ENCODE results near the gene CRK. TPM values are rescaled to one million over a fixed set of nuclear protein-coding genes. Genes with fewer than 3 reads are reported as not detected.
A peak's percentile ranks its signal among the peaks of the same experiment; 100 is the strongest.
"Not testable (repeated sequence)": the region's sequence is repeated elsewhere in the genome, so short reads cannot be mapped to it uniquely, and the experiment has no call there.

The CRK gene
- total and polyA plus RNA-seq, 10 of the 15 experiments (the other 5 are each of a cell fraction or from before 2014, with no cell fraction given), result 11.1 to 23.8 (median 20.5) TPM

DNA sequence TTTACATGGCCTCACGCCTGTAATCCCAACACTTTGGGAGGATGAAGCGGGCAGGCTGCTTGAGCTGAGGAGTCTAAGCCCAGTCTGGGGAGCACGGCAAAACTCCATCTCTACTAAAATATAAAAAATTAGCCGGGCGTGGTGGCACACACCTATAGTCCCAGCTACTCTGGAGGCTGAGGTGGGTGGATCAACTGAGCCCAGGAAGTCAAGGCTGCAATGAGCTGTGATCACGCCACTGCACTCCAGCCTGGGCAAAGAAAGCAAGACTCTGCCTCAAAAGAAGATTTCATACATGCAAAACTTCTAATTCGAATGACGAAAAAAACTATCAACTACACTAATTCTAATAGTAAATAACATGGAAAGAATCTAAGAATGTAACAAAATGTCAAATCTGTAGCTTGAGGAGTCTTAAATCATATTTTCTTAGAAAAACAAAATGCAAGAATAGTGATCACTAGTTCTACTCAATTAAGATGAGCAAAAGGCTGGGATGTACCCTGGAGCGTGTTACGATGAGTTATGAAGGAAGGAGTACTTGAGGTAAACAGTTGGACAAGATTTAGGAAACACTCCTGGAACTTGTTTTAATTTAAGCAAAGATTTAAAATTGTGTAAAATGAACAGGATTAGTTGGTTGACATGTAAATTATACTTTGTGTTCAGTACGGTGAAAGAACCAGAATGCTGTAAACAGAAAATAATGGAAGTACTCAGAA lies 76.7 kb downstream of the CRK start:
- in situ Hi-C loops (cut with MboI), result no loop called here

DNA sequence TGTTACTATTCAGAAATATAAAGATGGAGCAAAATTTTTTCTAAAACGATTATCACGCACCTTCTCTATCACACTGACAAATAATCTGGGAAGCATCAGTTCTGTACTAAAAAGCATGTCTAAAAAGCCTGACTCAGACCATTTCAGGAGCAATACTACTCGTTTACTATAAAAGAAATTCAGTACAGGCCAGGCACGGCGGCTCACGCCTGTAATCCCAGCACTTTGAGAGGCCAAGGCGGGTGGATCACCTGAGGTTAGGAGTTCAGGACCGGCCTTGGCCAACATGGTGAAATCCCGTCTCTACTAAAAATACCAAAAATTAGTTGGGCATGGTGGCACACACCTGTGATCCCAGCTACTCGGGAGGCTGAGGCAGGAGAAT lies 77.6 kb downstream of the CRK start:
- H3K9me3 ChIP-seq (replicated peaks; ENCODE audit: control insufficient read depth, insufficient read depth, low read length); H3K27me3 ChIP-seq (replicated peaks in 1 of 2; ENCODE audit: control insufficient read depth in 2 of 2, insufficient read depth in 2 of 2, low read length in 1 of 2); DNase-seq (ENCODE audit: low read depth, low spot score); ATAC-seq; H3K9ac ChIP-seq (ENCODE audit: control insufficient read depth, insufficient read depth, low read length); intact Hi-C loops (cut with micrococcal nuclease; ENCODE audit: unreplicated experiment); BruUV-seq (replicated peaks); H3K4me2 ChIP-seq (ENCODE audit: control insufficient read depth, insufficient read depth); H2AFZ ChIP-seq (ENCODE audit: control insufficient read depth, low read depth, low read length); in situ Hi-C loops (cut with MboI); FAIRE-seq; H3K27ac ChIP-seq (ENCODE audit: control insufficient read depth, insufficient read depth); H3K4me3 ChIP-seq: not testable (repeated sequence)
- Histone ChIP-seq H4K20me1 (ENCODE audit: control insufficient read depth, insufficient read depth) (peaks cover 28% of the 10 kb centered on the region), H3K36me3 (ENCODE audit: control insufficient read depth in 2 of 2, insufficient read depth in 2 of 2, low read length in 1 of 2) (peaks cover 5 to 21% of the 10 kb centered on the region in 2 experiments), H3K79me2 (ENCODE audit: control insufficient read depth, insufficient read depth, low read length) (peaks cover 97% of the 10 kb centered on the region), H3K4me1 (ENCODE audit: control insufficient read depth, insufficient read depth, low read length) (peaks cover 75% of the 10 kb centered on the region)
- SMC1A ChIA-PET (ENCODE audit: uncharacterized antibody, unreplicated experiment), result interaction anchor here (0.5 to 6.7 kb wide), 4 partner anchors 11 to 75 kb away, joined by 3 to 61 read pairs (median 3); no protein-coding TSS in a partner anchor
- CTCF ChIA-PET, result interaction anchor here (0.6 to 2.9 kb wide), 3 partner anchors 11 to 131 kb away, joined by 4 to 32 read pairs (median 4); no protein-coding TSS in a partner anchor
- RAD21 ChIA-PET (ENCODE audit: unreplicated experiment), result interaction anchor here (1.1 to 3.1 kb wide), 2 partner anchors 13 kb away, joined by 3 to 24 read pairs; no protein-coding TSS in a partner anchor
- 78% methylated on average over 10 of the region's 10 CpGs for WGBS (ENCODE audit: insufficient coverage, insufficient replicate concordance, low lambda C conversion rate, missing lambda C conversion rate)
- POLR2A ChIA-PET, result interaction anchor here (1.1 to 3.3 kb wide), 4 partner anchors 12 to 21 kb away, joined by 5 to 28 read pairs (median 12); partner anchors contain the start of gene YWHAE

More for the DNA sequence above, 76.7 kb downstream of the CRK start:
- WGBS (ENCODE audit: insufficient coverage, insufficient replicate concordance, low lambda C conversion rate, missing lambda C conversion rate), result 36% methylated on average over 11 of the region's 11 CpGs
- CTCF ChIA-PET, result interaction anchor here (0.6 to 2.9 kb wide), 7 partner anchors 10 to 713 kb away, joined by 3 to 32 read pairs (median 6); partner anchors contain the start of gene INPP5K
- no peak overlapping the region for H3K4me3 ChIP-seq
- H3K79me2 ChIP-seq (ENCODE audit: control insufficient read depth, insufficient read depth, low read length), result peaks cover 96% of the 10 kb centered on the region
- no peaks in the 10 kb centered on the region for H3K27me3 ChIP-seq (replicated peaks in 1 of 2; ENCODE audit: control insufficient read depth in 2 of 2, insufficient read depth in 2 of 2, low read length in 1 of 2)
- H3K27ac ChIP-seq (ENCODE audit: control insufficient read depth, insufficient read depth), result peak overlapping the region; percentile 34
- peaks cover 3 to 16% of the 10 kb centered on the region in 2 experiments for H3K36me3 ChIP-seq (ENCODE audit: control insufficient read depth in 2 of 2, insufficient read depth in 2 of 2, low read length in 1 of 2)
- ATAC-seq (no peak), FAIRE-seq (no peak), DNase-seq (ENCODE audit: low read depth, low spot score) (no peak)
- BruUV-seq (replicated peaks), result no TSS peak
- POLR2A ChIA-PET, result interaction anchor here (1.1 to 3.3 kb wide), 6 partner anchors 8 to 108 kb away, joined by 4 to 28 read pairs (median 7); no protein-coding TSS in a partner anchor
- H3K4me1 ChIP-seq (ENCODE audit: control insufficient read depth, insufficient read depth, low read length), result peaks cover 68% of the 10 kb centered on the region
- H2AFZ ChIP-seq (ENCODE audit: control insufficient read depth, low read depth, low read length), result no peak overlapping the region
- TF ChIP-seq SUPT20H (IDR thresholded peaks at IDR 0.05; ENCODE audit: borderline replicate concordance, control insufficient read depth, low read depth, low read length), result no peak
- TF ChIP-seq, protein P1, sequence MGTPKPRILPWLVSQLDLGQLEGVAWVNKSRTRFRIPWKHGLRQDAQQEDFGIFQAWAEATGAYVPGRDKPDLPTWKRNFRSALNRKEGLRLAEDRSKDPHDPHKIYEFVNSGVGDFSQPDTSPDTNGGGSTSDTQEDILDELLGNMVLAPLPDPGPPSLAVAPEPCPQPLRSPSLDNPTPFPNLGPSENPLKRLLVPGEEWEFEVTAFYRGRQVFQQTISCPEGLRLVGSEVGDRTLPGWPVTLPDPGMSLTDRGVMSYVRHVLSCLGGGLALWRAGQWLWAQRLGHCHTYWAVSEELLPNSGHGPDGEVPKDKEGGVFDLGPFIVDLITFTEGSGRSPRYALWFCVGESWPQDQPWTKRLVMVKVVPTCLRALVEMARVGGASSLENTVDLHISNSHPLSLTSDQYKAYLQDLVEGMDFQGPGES (IDR thresholded peaks at IDR 0.05), result no peak
- no peak for TF ChIP-seq JUND (IDR thresholded peaks at IDR 0.05; ENCODE audit: low read depth, low read length)
- no peak for TF ChIP-seq RB1 (IDR thresholded peaks at IDR 0.05; ENCODE audit: borderline replicate concordance)
- no peak for TF ChIP-seq KLF5 (IDR thresholded peaks at IDR 0.05; ENCODE audit: partially characterized antibody)
- TF ChIP-seq TBL1XR1 (IDR thresholded peaks at IDR 0.05; ENCODE audit: low read depth, low read length), result no peak
- no peak for TF ChIP-seq BACH1 (IDR thresholded peaks at IDR 0.05; ENCODE audit: borderline replicate concordance)
- no peak for TF ChIP-seq IRF4 (IDR thresholded peaks at IDR 0.05; ENCODE audit: low read depth, low read length)
- H3K4me2 ChIP-seq (ENCODE audit: control insufficient read depth, insufficient read depth), result peak overlapping the region; percentile 62
- SMC1A ChIA-PET (ENCODE audit: uncharacterized antibody, unreplicated experiment), result interaction anchor here (0.9 to 6.7 kb wide), 6 partner anchors 8 to 74 kb away, joined by 3 to 61 read pairs (median 10); no protein-coding TSS in a partner anchor
- peaks cover 23% of the 10 kb centered on the region for H4K20me1 ChIP-seq (ENCODE audit: control insufficient read depth, insufficient read depth)
- intact Hi-C loops (cut with micrococcal nuclease; ENCODE audit: unreplicated experiment), result no loop called here
- RAD21 ChIA-PET (ENCODE audit: unreplicated experiment), result interaction anchor here (1.0 to 3.1 kb wide), 4 partner anchors 12 to 136 kb away, joined by 3 to 24 read pairs (median 4); partner anchors contain the start of gene INPP5K
- H3K9me3 ChIP-seq (replicated peaks; ENCODE audit: control insufficient read depth, insufficient read depth, low read length), result no peaks in the 10 kb centered on the region
- H3K9ac ChIP-seq (ENCODE audit: control insufficient read depth, insufficient read depth, low read length), result no peak overlapping the region
